ENCODE data around the gene KCNJ6.
"Not testable (repeated sequence)": the region's sequence is repeated elsewhere in the genome, so short reads cannot be mapped to it uniquely, and the experiment has no call there.

KCNJ6 gene

GRCh38 chr21:37603129-37603528 lies 313.1 kb downstream of the KCNJ6 start:
- no peak for DNase-seq (ENCODE audit: low read depth in 2 of 2)

DNA sequence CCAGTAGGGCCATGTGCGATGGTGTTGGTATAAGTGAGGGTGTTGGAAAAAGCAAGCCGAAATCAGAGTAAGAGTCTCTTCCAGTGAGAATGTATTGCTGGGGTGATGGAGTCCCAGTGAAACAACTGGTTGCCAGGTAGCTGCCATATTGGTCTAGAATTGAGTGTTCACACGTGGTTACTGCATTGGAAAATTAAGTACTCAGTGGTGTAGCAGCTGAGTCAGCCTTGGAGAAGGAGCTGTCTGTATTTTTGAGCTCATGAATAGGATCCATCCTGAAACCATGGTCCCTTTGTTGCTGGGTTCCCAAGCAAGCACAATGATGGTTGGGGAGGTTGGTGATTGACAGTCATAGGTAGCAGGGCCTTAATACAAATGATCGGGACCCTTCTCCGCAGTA lies 314.3 kb downstream of the KCNJ6 start:
- DNase-seq (ENCODE audit: low read depth in 2 of 2) = no peak

- no peak for DNase-seq (ENCODE audit: low read depth in 2 of 2)
Measured at GRCh38 chr21:37601027-37601426, 315.2 kb downstream of the KCNJ6 start.

GRCh38 chr21:37595944-37596343 lies 320.3 kb downstream of the KCNJ6 start:
- DNase-seq (ENCODE audit: low read depth in 2 of 2) = no peak

DNA sequence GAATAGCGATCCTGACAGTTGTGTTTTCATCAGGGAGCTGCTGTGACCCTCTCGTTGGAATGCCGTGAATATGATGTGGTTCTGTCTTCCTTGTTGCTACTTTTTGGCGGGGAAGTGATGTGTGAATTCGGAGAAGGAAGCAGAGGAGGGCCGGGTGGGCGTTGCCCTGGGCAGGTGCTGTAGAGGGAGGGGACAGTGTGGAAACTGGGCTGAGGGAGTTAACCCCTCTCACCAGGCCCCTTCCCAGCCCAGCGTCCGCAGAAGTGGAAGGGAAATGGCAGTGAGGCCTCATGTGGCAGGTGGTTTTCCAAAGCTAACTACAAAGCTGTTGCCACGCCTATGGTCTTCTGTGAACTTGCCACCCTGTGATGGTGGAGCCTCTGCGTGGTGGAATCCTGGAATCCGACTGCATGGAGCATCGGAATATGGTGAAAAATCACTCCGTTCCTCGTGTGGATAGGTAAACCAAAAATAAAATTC lies 321.7 kb downstream of the KCNJ6 start:
- DNase-seq (ENCODE audit: low read depth in 2 of 2) = no peak

DNA sequence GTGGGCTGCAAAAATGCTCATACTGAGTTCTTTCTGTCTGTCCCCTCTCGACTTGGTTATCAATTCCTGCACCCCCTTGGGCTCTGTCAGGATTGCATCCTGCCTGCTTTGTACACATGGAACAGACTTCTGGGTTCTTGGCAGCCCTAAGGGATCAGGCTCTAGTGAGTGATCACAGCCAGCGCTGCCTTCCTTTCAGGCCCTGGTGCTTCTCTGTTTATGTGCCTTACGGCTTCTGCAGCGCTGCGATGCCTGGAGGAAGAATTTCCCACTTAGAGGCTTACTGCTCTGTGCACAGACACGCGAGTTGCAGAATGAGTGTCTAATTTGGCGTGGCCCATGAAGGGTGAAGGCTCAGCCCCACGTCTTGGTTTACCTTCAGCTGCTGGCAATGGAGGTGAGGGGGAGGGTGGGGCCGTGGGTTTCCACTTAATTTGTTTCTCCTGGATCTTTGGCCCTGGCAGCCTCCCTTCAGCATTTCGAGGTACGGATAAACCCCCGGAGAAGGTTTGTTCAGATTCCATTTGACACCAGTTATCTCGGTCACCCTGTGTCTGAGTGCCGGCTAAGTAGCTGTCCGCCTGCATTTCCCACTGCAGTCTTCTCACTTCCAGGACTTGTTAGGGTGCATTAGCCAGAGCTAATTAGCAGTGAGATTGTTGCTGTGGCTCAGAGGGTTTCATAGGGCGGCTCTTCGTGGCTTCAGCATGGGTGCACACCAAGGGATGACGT lies 322.4 kb downstream of the KCNJ6 start:
- no peak for DNase-seq (ENCODE audit: low read depth in 2 of 2)

GRCh38 chr21:37593015-37593414 lies 323.2 kb downstream of the KCNJ6 start:
- DNase-seq (ENCODE audit: low read depth in 2 of 2) = no peak

- DNase-seq (ENCODE audit: low read depth in 2 of 2) = no peak
Measured at GRCh38 chr21:37592496-37592895, 323.8 kb downstream of the KCNJ6 start.

DNA sequence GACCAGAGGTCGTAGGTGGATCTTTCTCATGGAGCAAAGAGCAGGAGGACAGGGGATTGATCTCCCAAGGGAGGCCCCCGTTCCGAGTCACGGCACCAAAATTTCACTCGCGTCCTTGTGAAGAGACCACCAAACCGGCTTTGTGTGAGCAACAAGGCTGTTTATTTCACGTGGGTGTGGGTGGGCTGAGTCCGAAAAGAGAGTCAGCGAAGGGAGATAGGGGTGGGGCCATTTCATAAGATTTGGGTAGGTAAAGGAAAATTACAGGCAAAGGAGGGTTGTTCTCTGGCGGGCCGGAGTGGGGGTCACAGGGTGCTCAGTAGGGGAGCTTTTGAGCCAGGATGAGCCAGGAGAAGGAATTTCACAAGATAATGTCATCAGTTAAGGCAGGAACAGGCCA lies 324.3 kb downstream of the KCNJ6 start:
- DNase-seq (ENCODE audit: low read depth in 2 of 2) = not testable (repeated sequence)

- DNase-seq (ENCODE audit: low read depth in 2 of 2) = not testable (repeated sequence)
Measured at GRCh38 chr21:37590836-37591235, 325.4 kb downstream of the KCNJ6 start.

GRCh38 chr21:37588644-37589043 lies 327.6 kb downstream of the KCNJ6 start:
- not testable (repeated sequence) for DNase-seq (ENCODE audit: low read depth in 2 of 2)

GRCh38 chr21:37587635-37588177 lies 328.6 kb downstream of the KCNJ6 start:
- DNase-seq (ENCODE audit: low read depth in 2 of 2) = no peak

- no peak for DNase-seq (ENCODE audit: low read depth in 2 of 2)
Measured at GRCh38 chr21:37587203-37587602, 329.1 kb downstream of the KCNJ6 start.

DNA sequence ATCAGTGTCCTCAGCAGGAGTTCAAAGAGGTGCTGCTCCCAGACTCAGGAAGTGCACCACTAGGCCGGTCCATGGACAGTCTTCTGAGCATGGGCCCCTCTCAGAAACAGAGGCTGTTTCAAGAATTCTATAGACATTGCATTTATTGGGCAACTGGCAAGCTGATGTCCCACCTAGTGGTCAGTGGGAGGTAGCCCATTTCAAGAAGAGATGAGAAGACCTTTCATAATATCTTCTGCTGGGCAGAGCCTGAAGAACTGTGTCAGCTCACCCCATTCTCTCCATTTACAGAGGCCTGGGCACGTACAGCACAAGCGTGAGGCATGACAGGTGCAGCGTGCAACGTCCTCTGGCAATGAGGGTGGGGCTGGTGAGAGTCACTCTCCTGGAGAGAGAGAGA lies 333.7 kb downstream of the KCNJ6 start:
- DNase-seq (ENCODE audit: low read depth in 2 of 2) = no peak

DNA sequence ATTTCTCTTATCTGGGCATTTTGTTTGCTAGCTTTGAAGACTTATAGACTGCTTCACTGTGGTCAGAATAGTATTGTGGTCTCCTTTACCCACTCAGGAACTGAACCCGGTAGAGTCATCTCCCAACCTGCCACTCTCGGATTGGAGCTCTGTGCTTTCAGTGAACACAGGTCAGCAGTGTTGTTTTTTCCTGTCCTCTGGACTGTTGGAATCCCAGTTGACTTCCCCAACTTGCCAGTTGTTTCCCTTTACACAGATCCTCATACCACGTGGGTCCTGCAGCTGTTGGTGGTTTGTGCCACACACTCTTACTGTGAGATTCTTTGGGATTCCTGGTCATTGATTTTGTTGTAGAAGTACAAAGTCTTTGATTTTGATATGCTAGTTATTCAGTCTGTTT lies 335.6 kb downstream of the KCNJ6 start:
- no peak for DNase-seq (ENCODE audit: low read depth in 2 of 2)

DNA sequence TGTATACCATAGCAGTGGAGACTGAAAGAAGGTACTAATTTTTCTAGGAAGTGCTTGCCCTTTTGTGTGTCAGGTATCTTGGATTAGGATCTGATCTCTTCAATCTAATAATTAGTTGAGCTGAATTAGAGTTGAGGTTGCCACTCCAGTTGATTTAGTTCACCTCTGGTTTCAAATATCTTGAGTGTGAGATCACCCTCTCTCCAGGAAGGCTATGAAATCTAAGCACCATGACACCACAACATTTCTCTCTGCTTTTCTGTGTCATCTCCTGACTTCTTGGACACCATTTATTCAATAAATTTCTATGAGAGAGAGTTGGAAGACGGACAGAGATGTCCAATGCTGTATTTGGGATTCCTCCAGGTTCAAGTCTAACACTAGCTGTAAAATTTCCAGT lies 336.9 kb downstream of the KCNJ6 start:
- DNase-seq (ENCODE audit: low read depth in 2 of 2) = no peak

- no peak for DNase-seq (ENCODE audit: low read depth in 2 of 2)
Measured at GRCh38 chr21:37578471-37579126, 337.7 kb downstream of the KCNJ6 start.

DNA sequence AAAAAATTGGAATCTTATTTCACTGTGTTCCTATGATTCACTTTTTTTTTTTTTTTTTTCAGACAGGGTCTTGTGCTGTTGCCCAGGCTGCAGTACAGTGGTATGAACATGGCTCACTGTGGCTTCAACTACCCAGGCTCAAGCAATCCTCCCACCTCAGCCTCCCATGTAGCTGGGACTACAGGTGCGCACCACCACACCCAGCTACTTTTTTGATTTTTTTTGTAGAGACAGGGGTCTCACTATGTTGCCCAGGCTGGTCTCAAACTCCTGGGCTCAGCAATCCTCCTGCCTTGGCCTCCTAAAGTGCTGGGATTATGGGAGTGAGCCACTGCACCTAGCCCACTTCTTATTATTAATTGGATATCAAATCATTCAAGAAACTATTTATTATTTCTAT lies 339.3 kb downstream of the KCNJ6 start:
- not testable (repeated sequence) for DNase-seq (ENCODE audit: low read depth in 2 of 2)

GRCh38 chr21:37575580-37575979 lies 340.7 kb downstream of the KCNJ6 start:
- DNase-seq (ENCODE audit: low read depth in 2 of 2) = no peak

GRCh38 chr21:37574751-37575150 lies 341.5 kb downstream of the KCNJ6 start:
- no peak for DNase-seq (ENCODE audit: low read depth in 2 of 2)

DNA sequence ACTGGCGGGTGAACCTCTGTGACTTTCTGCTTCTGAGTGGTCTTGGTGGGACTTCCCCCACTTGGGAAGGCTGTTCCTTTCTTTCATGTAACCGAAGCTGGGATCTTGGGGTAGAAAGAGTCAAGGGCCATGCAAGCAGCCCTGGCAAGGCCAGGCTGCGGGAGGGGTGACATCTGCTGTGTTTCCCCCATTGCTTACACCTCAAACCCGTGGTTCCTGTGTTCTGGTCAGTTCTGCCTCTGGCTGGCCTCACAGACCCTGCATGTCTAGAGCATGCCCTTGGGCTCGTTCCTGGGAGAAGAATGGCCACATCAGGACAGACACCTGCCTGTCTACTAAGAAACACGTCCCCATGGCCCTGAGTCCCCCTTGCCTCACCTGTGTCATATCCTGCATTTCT lies 341.9 kb downstream of the KCNJ6 start:
- no peak for DNase-seq (ENCODE audit: low read depth in 2 of 2)

DNA sequence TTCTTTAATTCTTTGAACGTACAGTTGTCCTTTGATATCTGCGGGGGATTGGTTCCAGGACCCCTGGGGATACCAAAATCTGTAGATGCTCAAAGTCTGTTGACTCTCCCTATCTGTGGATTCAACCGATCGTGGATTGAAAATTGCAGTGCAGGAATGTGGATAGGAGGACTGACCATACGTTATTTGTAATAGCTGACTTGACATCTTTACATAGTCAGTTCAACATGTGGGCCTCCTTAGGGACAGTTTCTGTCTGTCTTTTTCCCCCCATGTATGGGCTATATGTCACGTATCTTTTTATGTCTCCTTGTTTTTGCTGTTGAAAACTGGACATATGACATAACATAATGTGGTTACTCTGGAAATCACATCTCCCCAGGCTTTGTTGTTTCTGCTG lies 344.8 kb downstream of the KCNJ6 start:
- DNase-seq (ENCODE audit: low read depth in 2 of 2) = no peak

GRCh38 chr21:37568916-37569315 lies 347.3 kb downstream of the KCNJ6 start:
- no peak for DNase-seq (ENCODE audit: low read depth in 2 of 2)
